Activated CD8-positive, alpha-beta T cell treated with anti-CD3 and anti-CD28 coated beads for 36 hours (primary cell): Measurements from ENCODE around the gene MTX3. TPM values are rescaled to one million over a fixed set of nuclear protein-coding genes. Genes with fewer than 3 reads are reported as not detected.

Source experiments
- ATAC-seq: fragments of 200-7000 bp; cut with Tn5 transposase; one replicate; pipeline ENCODE4 v1.10.0; 2021; ENCODE audit warnings: mild to moderate bottlenecking, moderate library complexity
- CTCF ChIA-PET: fragments of 350-600 bp; sonication (Branson Sonifier 250); formaldehyde crosslinking; loops from one replicate; lab custom pipeline; 2021; ENCODE audit warnings: antibody characterized with exemption; lab: Charles Lee
- POLR2A ChIA-PET: fragments of 350-600 bp; sonication (Branson Sonifier 250); formaldehyde crosslinking; loops from one replicate; lab custom pipeline; 2021; ENCODE audit warnings: antibody characterized with exemption; lab: Charles Lee
- DNase-seq: peaks from one replicate; pipeline ENCODE4 v3.0.0-alpha.2; 2020
- H3K27ac Mint-ChIP-seq: one replicate; pipeline ENCODE4 v1.8.0; 2021; ENCODE audit warnings: mild to moderate bottlenecking, mixed read lengths
- H3K27me3 Mint-ChIP-seq: one replicate; pipeline ENCODE4 v1.8.0; 2021; ENCODE audit warnings: mixed read lengths
- H3K36me3 Mint-ChIP-seq: one replicate; pipeline ENCODE4 v1.8.0; 2021; ENCODE audit warnings: low read depth, mixed read lengths
- H3K4me1 Mint-ChIP-seq: one replicate; pipeline ENCODE4 v1.8.0; 2021; ENCODE audit warnings: low read depth, mixed read lengths
- H3K4me3 Mint-ChIP-seq: one replicate; pipeline ENCODE4 v1.8.0; 2021; ENCODE audit warnings: mild to moderate bottlenecking, moderate library complexity, mixed read lengths
- H3K9me3 Mint-ChIP-seq: one replicate; pipeline ENCODE4 v1.8.0; 2021; ENCODE audit warnings: mixed read lengths
- CTCF ChIP-seq: fragments of 200-600 bp; IDR thresholded peaks from one replicate; pipeline ENCODE4 v1.8.0; 2022; ENCODE audit warnings: antibody characterized with exemption, mild to moderate bottlenecking
- intact Hi-C: fragments of 100-400 bp; cut with micrococcal nuclease; formaldehyde crosslinking; loops from one replicate; pipeline ENCODE4 v1.10.0; 2022
- total RNA-seq, 2 experiments: library from RNA; stranded (reverse); gene quantifications; one replicate each; pipeline ENCODE4 v1.2.3, GENCODE V29; 2021

MTX3 gene
- total RNA-seq, 2 experiments from 2014 or later, result 18.1 to 18.5 TPM

- Mint-ChIP-seq H3K4me3 (no peak overlapping the region), H3K9me3 (no peaks in the 10 kb centered on the region), H3K36me3 (peaks cover 27% of the 10 kb centered on the region), H3K4me1 (peaks cover 2% of the 10 kb centered on the region), H3K27me3 (peaks cover 3% of the 10 kb centered on the region), H3K27ac (no peak overlapping the region)
- no peak for TF ChIP-seq CTCF
- ChIA-PET POLR2A (interaction anchor here (1.1 kb wide), 1 partner anchor 16 kb away, joined by 4 read pairs; no protein-coding TSS in a partner anchor), CTCF (no interaction called here)
- ATAC-seq, result no peak
- intact Hi-C loops, result loop anchor here (5.0 kb wide), 1 partner anchor 48 kb away; no protein-coding TSS in a partner anchor
- DNase-seq, result no peak
Measured at GRCh38 chr5:79974886-79975285, 16.2 kb downstream of the MTX3 start.

- H3K9me3 Mint-ChIP-seq, result no peaks in the 10 kb centered on the region
- TF ChIP-seq CTCF, result no peak
- intact Hi-C loops, result loop anchor here (5.0 kb wide), 1 partner anchor 47 kb away; no protein-coding TSS in a partner anchor
- H3K4me1 Mint-ChIP-seq, result no peaks in the 10 kb centered on the region
- ChIA-PET CTCF (no interaction called here), POLR2A (interaction anchor here (1.1 kb wide), 1 partner anchor 17 kb away, joined by 4 read pairs; no protein-coding TSS in a partner anchor)
- ATAC-seq (no peak), DNase-seq (no peak)
- H3K27ac Mint-ChIP-seq, result no peak overlapping the region
- H3K27me3 Mint-ChIP-seq, result peaks cover 3% of the 10 kb centered on the region
- H3K4me3 Mint-ChIP-seq, result no peak overlapping the region
- peaks cover 23% of the 10 kb centered on the region for H3K36me3 Mint-ChIP-seq
Measured at GRCh38 chr5:79973996-79974395, 17.1 kb downstream of the MTX3 start.

- no peak overlapping the region for H3K4me3 Mint-ChIP-seq
- H3K4me1 Mint-ChIP-seq, result no peaks in the 10 kb centered on the region
- ATAC-seq (no peak), DNase-seq (no peak)
- intact Hi-C loops, result loop anchor here (5.0 kb wide), 1 partner anchor 46 kb away; no protein-coding TSS in a partner anchor
- no peak overlapping the region for H3K27ac Mint-ChIP-seq
- CTCF ChIA-PET, result no interaction called here
- peaks cover 20% of the 10 kb centered on the region for H3K36me3 Mint-ChIP-seq
- no peak for TF ChIP-seq CTCF
- no peaks in the 10 kb centered on the region for H3K9me3 Mint-ChIP-seq
- peaks cover 3% of the 10 kb centered on the region for H3K27me3 Mint-ChIP-seq
- POLR2A ChIA-PET, result no interaction called here
Measured at GRCh38 chr5:79973511-79973910, 17.6 kb downstream of the MTX3 start.

GRCh38 chr5:79971156-79971555 lies 19.9 kb downstream of the MTX3 start:
- ATAC-seq, result no peak
- Mint-ChIP-seq H3K9me3 (no peaks in the 10 kb centered on the region), H3K27ac (no peak overlapping the region), H3K4me3 (no peak overlapping the region), H3K4me1 (no peaks in the 10 kb centered on the region), H3K36me3 (peaks cover 6% of the 10 kb centered on the region), H3K27me3 (peaks cover 5% of the 10 kb centered on the region)
- intact Hi-C loops, result loop anchor here (5.0 kb wide), 1 partner anchor 44 kb away; no protein-coding TSS in a partner anchor
- no peak for TF ChIP-seq CTCF
- CTCF ChIA-PET, result no interaction called here
- DNase-seq, result no peak
- POLR2A ChIA-PET, result interaction anchor here (0.6 kb wide), 1 partner anchor 199 kb away, joined by 3 read pairs; no protein-coding TSS in a partner anchor

GRCh38 chr5:79966448-79966847 lies 24.6 kb downstream of the MTX3 start:
- ATAC-seq (no peak), DNase-seq (no peak)
- no peaks in the 10 kb centered on the region for H3K36me3 Mint-ChIP-seq
- peaks cover 6% of the 10 kb centered on the region for H3K27me3 Mint-ChIP-seq
- TF ChIP-seq CTCF, result no peak
- ChIA-PET CTCF (no interaction called here), POLR2A (interaction anchor here (1.5 kb wide), 1 partner anchor 9 kb away, joined by 6 read pairs; no protein-coding TSS in a partner anchor)
- H3K9me3 Mint-ChIP-seq, result no peaks in the 10 kb centered on the region
- H3K4me3 Mint-ChIP-seq, result no peak overlapping the region
- intact Hi-C loops, result no loop called here
- peaks cover 22% of the 10 kb centered on the region for H3K4me1 Mint-ChIP-seq
- no peak overlapping the region for H3K27ac Mint-ChIP-seq
